NCI-H2029 (cell line): ENCODE data around the gene KIF20A.
"Not testable (repeated sequence)": the region's sequence is repeated elsewhere in the genome, so short reads cannot be mapped to it uniquely, and the experiment has no call there.

Source experiments
- DNase-seq: peaks from one replicate; lab custom pipeline; 2025; lab: John Stamatoyannopoulos, UW

KIF20A gene

GRCh38 chr5:138178516-138179276, at the start of gene KIF20A, which contains the start of gene BRD8:
Gene KIF20A (plus strand): TSS chr5:138179112. CDS start chr5:138179681, 569 bp downstream.
Gene BRD8 (minus strand): TSS chr5:138178630. CDS start chr5:138178614, 16 bp downstream.
- peak; percentile 96 for DNase-seq

DNA sequence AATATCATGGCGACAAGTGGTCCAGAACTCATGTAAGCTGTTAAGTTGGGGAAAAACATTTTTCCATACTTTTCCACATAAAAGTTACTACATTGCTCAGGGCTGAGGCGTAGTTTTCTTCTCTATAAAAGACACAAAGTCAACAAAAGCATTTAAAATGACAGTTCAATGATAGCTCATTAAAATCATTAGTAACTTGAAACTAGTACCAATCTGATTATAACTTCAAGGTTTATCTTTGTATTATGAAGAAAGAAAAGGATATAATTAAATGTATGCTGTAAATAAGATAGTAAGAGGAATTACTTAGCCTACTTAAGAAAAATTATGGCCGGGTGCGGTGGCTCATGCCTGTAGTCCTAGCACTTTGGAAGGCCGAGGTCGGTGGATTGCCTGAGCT, 49.6 kb upstream of the KIF20A start:
- DNase-seq: no peak

DNA sequence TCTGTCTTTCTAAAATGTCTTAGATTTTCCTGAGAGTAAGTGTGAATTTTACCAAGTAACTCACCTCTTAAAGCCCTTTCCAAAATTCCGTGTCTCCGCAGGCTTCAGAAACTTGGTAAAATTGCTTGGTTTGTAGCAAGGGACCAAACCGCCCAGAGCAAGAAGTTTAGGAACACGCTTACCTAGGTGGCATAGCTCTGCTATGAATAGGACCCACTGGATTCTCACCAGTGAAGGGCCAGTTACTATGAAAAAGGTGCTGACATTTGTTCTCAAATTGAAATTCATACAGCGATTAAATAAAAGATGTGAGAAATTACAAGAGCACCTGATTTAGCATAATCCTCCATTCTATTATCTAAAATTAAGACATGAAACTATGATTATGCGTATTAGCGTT, 46.4 kb upstream of the KIF20A start:
- no peak for DNase-seq

DNA sequence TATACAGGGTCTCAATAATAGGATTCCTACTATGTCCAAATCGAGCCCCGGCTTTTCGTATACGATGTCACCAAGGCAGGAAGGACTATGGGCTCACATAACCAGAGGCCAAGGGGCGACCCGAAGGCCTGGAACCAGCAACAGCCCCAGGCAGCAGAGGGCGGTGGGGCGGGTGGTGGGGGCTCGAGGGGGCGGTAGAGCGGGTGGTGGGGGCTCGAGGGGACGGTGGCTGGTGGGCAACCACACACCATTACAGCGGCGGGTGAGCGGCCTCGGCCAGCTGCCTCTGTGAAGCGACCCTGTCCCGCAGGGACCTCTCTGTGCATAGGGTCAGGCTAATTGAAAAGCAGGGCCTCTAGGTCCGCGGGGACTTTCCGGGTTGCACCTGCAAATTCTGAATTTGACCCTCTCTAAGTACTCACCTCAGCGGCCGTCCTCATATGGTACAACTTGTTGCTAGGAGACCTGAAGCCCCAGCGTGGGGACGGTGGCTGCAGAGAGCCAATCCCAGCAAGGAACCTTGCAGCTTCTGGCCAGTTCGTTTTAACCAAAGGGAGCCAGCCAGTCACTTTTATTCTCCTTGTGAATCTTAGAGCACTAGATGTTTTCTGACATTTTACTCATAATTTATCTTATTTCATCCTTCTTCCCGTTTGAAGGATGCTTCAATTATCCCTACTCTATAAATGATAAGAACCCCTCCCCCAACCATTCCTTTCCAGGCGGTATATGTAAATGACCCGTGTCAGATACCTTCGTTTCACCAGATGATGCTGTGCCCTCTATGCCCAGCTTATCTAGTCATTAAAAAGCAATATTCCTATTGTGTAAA, 39.7 kb upstream of the KIF20A start, which contains the start of gene NME5:
NME5 (minus strand) TSS at position 480 of the 832 bp plus-strand sequence. CDS start 648 bp downstream, outside the sequence.
- peak; percentile 71 for DNase-seq

DNA sequence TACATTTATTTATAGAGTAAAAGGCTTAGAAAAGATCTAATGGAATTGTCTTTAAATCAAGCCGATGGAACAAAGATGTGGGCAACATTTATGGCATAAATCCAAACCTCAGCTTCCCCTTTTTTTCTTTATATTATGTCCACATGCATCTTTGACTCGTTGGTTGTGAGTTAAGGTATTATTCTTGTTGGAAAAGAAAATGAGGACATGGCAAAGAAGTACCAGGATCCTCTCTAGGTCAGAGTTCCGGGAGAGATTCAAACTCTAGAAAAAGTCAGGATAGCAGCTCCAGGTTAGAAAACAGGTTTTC, 39.2 kb upstream of the KIF20A start:
- DNase-seq: no peak

GRCh38 chr5:138140268-138140667, 38.6 kb upstream of the KIF20A start:
- no peak for DNase-seq

GRCh38 chr5:138141734-138142133, 37.2 kb upstream of the KIF20A start:
- no peak for DNase-seq

DNA sequence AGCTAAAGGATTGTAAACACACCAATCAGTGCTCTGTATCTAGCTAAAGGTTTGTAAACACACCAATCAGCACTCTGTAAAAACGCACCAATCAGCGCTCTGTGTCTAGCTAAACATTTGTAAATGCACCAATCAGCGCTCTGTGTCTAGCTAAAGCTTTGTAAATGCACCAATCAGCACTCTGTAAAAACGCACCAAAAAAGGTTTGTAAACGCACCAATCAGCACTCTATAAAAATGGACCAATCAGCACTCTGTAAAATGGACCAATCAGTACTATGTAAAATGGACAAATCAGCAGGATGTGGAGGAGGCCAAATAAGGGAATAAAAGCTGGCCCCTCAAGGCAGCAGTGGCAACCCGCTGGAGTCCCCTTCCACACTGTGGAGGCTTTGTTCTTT, 35.3 kb upstream of the KIF20A start:
- not testable (repeated sequence) for DNase-seq

DNA sequence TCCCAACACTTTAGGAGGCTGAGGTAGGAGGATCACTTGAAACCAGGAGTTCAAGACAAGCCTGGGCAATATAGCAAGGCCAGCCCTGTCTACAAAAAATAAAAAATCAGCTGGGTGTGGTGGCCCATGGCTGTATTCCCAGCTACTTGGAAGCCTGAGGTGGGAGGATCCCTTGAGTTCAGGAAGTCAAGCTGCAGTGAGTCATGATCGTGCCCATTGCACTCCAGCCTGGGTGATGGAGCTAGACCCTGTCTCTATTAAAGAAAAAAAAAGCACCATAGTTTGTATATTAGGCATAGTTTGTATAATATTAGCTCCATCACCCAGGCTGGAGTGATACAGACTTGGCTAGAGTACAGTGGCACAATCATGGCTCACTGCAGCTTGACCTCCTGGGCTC, 30.1 kb upstream of the KIF20A start:
- DNase-seq: no peak

- DNase-seq: no peak
These were observed 29.4 kb upstream of the KIF20A start for GRCh38 chr5:138149530-138149929.

GRCh38 chr5:138155977-138156376, 22.9 kb upstream of the KIF20A start:
- DNase-seq: not testable (repeated sequence)

- no peak for DNase-seq
These were observed 21.3 kb upstream of the KIF20A start for GRCh38 chr5:138157626-138158025.

DNA sequence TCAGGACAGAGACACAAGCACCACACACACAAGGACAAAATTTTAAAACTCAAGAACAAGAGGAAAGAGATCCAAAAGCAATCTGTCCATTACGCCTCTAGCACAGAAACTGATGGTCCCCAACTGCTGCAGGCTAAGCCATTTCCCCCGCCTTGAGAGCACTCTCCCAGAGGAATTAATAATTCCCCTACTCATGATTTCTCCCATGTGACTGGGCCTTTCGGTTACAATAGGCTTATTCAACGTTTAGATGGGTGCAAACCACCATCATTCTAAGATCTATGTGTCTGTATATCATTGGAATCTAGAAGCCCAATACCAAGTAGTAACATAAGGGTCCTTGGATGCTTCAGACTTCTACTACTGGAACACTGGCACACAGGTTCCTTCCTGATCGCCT, 19.2 kb upstream of the KIF20A start:
- DNase-seq: no peak

- DNase-seq: no peak
These were observed 18.2 kb upstream of the KIF20A start for GRCh38 chr5:138160706-138161105.

DNA sequence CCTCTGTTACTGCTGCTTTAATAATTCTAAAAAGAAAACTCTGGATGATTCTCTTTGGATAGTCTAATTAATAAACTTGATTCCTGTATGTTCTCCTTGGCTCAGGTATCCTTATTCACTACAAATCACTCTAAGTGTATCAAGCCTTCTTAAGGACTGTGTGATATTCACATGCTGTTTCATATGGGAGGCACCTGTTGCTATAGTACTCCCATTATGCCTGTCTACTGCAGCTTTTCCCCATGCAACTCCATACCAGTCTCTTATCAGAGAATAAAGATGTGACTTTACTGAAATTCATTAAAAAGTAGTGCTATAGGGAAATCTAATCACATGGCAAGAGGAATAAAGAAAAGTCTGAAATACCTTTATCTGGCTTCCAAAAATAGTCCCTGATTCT, 15.2 kb upstream of the KIF20A start:
- DNase-seq: no peak

GRCh38 chr5:138169124-138169523, 9.8 kb upstream of the KIF20A start:
- DNase-seq: no peak

DNA sequence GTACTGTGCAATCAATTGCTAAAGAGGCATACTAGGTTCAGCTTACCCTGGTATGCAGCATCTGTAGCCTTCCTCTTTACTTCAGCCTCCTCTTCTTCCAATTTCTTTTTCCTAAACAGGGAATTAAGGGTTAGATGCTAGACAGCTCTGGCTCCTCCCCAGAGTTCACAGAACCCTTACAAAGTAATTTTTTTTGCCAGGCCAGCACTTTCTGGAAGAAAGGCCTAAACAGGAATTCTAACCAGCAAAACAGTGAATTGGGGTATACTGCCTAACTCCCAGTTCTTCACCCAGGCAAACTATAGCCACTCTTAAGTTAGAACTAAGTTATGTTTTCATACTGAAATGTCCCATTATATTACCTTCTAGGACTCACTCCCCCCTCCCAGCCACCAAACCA, 8.6 kb upstream of the KIF20A start:
- DNase-seq: no peak

GRCh38 chr5:138177941-138178515, 884 bp upstream of the KIF20A start:
- DNase-seq: peak; percentile 14

GRCh38 chr5:138179277-138179857, 455 bp downstream of the KIF20A start:
- DNase-seq: no peak

DNA sequence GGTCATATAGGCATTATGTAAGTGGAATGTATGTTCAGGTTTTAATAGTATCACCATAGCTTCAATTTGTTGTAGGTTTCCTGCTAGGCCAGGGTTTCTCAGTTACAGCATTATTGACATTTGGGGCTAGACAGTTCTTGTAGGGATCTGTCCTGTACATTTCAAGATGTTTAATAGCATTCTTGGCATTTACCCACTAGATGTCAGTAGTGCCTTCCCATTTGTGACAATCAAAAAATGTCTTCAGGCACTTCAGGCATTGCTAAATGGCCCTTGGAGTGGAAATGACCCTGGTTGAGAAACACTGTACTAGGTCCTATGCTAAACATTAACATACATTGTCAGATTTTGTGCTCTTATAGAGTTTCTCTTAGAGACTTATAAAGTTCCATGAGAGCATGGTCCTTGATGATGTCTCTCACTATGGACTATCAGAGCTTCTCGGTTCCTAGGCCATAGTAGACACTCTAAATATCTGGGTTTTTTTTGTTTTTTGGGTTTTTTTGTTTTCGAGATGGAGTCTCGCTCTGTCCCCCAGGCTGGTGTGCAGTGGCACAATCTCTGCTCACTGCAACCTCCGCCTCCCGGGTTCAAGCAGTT, 1.4 kb downstream of the KIF20A start:
- peak; percentile 56 for DNase-seq

GRCh38 chr5:138180841-138181240, 1.9 kb downstream of the KIF20A start:
- DNase-seq: no peak

- no peak for DNase-seq
These were observed 3.9 kb downstream of the KIF20A start for GRCh38 chr5:138182808-138183207.
